Muscle of leg (tissue), 11 donors: ENCODE measurements around the gene TPSG1. TPM values are rescaled to one million over a fixed set of nuclear protein-coding genes. Genes with fewer than 3 reads are reported as not detected.
"Not testable (repeated sequence)": the region's sequence is repeated elsewhere in the genome, so short reads cannot be mapped to it uniquely, and the experiment has no call there.

Experiments used
- DNase-seq: peaks from one replicate; pipeline ENCODE4 v3.0.0; 2013
- H3K27ac ChIP-seq: one replicate; pipeline ENCODE4 v1.5.1; 2013; ENCODE audit warnings: mild to moderate bottlenecking, low read length, control low read depth
- H3K27me3 ChIP-seq: one replicate; pipeline ENCODE4 v1.6.1; 2013; ENCODE audit warnings: low read length; ENCODE audit not compliant: control insufficient read depth, insufficient read depth
- H3K36me3 ChIP-seq: one replicate; pipeline ENCODE4 v1.6.1; 2013; ENCODE audit warnings: low read length; ENCODE audit not compliant: control insufficient read depth, insufficient read depth
- H3K4me1 ChIP-seq: one replicate; pipeline ENCODE4 v1.6.1; 2013; ENCODE audit warnings: low read length; ENCODE audit not compliant: control insufficient read depth, insufficient read depth
- H3K4me3 ChIP-seq: one replicate; pipeline ENCODE4 v1.5.1; 2013; ENCODE audit warnings: low read length, control low read depth
- H3K9me3 ChIP-seq: replicated peaks from 2 replicates; pipeline ENCODE4 v1.6.1; 2013; ENCODE audit warnings: low read depth, low read length; ENCODE audit not compliant: control insufficient read depth
- WGBS: methylation state at CpG from one replicate; pipeline ENCODE4 v1.1.5; 2013; ENCODE audit warnings: missing lambda C conversion rate; ENCODE audit not compliant: insufficient coverage; 5-methylcytosine and 5-hydroxymethylcytosine counted together
- polyA plus RNA-seq, 8 donors: library from polyadenylated mRNA; unstranded; fragments of 120-200 nt; gene quantifications; one replicate each; pipeline versions ENCODE4 v1.2.1 to v1.2.3, GENCODE V29; 2013; ENCODE audit warnings: inconsistent platforms in 1 of 8, low replicate concordance in 1 of 8; ENCODE audit not compliant: insufficient read length in 8 of 8, insufficient read depth in 1 of 8
- total RNA-seq: library from RNA; stranded (reverse); fragments of 120-200 nt; gene quantifications from one replicate; pipeline ENCODE4 v1.2.4, GENCODE V29; 2013

The TPSG1 gene
- total and polyA plus RNA-seq, 9 donors: 0.98 to 3.7 (median 1.7) TPM; not detected in 1

DNA sequence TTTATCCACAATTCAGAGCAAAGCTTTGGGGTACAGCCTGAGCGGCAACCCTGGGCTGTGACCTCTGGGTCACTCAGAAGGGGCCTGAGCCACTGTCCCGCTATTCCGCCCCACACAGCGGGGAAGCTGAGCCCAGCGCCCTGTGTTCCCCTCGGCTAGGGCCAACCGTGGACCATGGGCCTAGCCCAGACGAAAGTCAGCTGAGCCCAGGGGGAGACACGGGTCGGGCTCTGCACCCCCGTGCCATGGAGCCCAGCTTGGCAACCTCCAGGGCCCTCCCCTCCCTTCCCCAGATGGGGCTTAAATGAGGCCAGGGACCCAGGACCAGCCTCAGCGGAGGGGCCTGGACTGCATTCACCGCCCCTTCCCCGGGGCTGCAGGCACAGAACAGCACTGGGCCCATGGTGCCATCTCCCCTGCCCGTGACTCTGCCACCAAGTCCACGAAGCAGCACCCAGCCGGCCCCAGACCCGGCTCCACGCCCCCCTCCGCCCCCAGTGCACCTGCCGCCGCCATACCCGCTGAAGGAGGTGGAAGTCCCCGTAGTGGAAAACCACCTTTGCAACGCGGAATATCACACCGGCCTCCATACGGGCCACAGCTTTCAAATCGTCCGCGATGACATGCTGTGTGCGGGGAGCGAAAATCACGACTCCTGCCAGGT is 32.6 kb upstream of the TPSG1 start:
- Histone ChIP-seq H3K36me3 (no peaks in the 10 kb centered on the region), H3K27ac (no peak overlapping the region), H3K4me1 (peaks cover 5% of the 10 kb centered on the region), H3K4me3 (no peak overlapping the region), H3K9me3 (no peaks in the 10 kb centered on the region), H3K27me3 (peaks cover 49% of the 10 kb centered on the region)
- DNase-seq: no peak
- WGBS: 71% methylated on average over 33 of the region's 34 CpGs

GRCh38 chr16:1256874-1257322 is 31.8 kb upstream of the TPSG1 start:
- H3K27me3 ChIP-seq: peaks cover 41% of the 10 kb centered on the region
- H3K4me3 ChIP-seq: no peak overlapping the region
- DNase-seq: no peak
- no peaks in the 10 kb centered on the region for H3K9me3 ChIP-seq
- peaks cover 5% of the 10 kb centered on the region for H3K4me1 ChIP-seq
- H3K36me3 ChIP-seq: no peaks in the 10 kb centered on the region
- 78% methylated on average over 11 of the region's 22 CpGs for WGBS
- H3K27ac ChIP-seq: no peak overlapping the region

DNA sequence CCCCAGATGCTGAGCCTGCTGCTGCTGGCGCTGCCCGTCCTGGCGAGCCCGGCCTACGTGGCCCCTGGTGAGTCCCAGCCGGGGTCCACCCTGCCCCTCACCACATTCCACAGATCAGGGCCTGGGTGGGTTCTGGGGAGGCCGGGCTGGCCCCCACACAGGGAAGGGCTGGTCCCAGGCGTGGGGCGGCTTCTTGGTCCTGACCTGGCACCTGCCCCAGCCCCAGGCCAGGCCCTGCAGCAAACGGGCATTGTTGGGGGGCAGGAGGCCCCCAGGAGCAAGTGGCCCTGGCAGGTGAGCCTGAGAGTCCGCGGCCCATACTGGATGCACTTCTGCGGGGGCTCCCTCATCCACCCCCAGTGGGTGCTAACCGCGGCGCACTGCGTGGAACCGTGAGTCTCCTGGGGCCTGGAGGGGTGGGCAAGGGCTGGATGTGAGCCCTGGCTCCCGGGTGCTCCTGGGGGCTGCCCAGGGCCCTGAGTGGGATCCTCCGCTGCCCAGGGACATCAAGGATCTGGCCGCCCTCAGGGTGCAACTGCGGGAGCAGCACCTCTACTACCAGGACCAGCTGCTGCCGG is 31.3 kb upstream of the TPSG1 start:
- 80% methylated on average over 4 of the region's 23 CpGs for WGBS
- H3K27me3 ChIP-seq: peaks cover 36% of the 10 kb centered on the region
- DNase-seq: not testable (repeated sequence)

DNA sequence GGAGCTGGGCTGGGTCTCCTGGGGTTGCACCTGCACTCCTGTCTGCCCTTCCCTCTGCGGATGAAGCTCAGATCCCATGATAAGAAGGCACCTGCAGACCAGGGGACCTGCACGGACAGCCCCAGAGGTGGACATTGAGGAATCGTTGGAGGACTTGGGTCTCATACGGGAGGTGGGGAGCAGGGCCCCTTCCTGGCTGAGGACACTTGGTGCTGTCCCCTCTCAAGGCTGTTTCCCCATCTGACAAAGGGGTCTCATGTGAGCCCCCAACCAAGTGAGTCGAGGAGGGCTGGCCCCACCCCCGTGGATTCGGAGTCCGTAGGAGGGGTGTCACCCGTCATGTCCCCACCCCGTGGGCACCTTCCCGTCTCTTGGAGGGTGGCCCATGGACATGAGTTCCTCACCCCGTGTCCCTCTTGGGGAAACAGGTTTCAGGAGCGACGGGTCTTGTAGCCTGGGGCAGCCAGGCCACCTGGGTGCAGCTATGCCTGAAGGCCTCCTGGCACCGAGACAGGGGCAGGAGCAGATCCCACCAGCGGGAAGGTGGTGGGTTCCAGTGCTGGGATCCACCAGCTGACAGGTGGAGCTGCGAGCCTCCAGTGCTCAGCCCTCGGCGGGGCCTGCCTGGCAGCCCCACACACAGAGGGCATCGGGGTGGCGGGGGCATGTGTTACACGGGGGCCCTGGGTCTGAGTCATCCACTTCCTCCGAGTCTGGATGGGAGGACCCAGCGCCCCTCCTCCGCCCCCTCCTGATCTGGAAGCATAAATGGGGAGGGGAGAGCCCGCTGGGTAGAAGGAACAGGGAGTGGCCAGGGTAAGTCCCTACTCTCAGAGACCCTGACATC is 30.4 kb upstream of the TPSG1 start, which contains the start of gene TPSD1:
Gene TPSD1 (plus strand): TSS at position 794 of the 847 bp plus-strand sequence. CDS start 212 bp downstream, outside the sequence.
- H3K27me3 ChIP-seq: peaks cover 27% of the 10 kb centered on the region
- WGBS: 69% methylated on average over 14 of the region's 26 CpGs
- not testable (repeated sequence) for H3K36me3 ChIP-seq, H3K4me3 ChIP-seq, DNase-seq, H3K4me1 ChIP-seq, H3K27ac ChIP-seq, H3K9me3 ChIP-seq

More for the DNA sequence above, 31.3 kb upstream of the TPSG1 start:
- H3K4me3 ChIP-seq, H3K36me3 ChIP-seq, H3K27ac ChIP-seq, H3K4me1 ChIP-seq, H3K9me3 ChIP-seq: not testable (repeated sequence)

- H3K4me1 ChIP-seq, DNase-seq, H3K36me3 ChIP-seq, H3K27ac ChIP-seq, H3K9me3 ChIP-seq, H3K4me3 ChIP-seq: not testable (repeated sequence)
- WGBS: 80% methylated on average over 3 of the region's 3 CpGs
- H3K27me3 ChIP-seq: peaks cover 20% of the 10 kb centered on the region
These were observed 29.8 kb upstream of the TPSG1 start for GRCh38 chr16:1254821-1255220.

GRCh38 chr16:1253701-1254364 is 28.8 kb upstream of the TPSG1 start:
- no CpG with 5 or more reads among the region's 47 CpGs for whole genome bisulfite sequencing
- not testable (repeated sequence) for H3K9me3 ChIP-seq, H3K4me3 ChIP-seq, H3K36me3 ChIP-seq, DNase-seq, H3K27ac ChIP-seq, H3K4me1 ChIP-seq
- peaks cover 10% of the 10 kb centered on the region for H3K27me3 ChIP-seq

DNA sequence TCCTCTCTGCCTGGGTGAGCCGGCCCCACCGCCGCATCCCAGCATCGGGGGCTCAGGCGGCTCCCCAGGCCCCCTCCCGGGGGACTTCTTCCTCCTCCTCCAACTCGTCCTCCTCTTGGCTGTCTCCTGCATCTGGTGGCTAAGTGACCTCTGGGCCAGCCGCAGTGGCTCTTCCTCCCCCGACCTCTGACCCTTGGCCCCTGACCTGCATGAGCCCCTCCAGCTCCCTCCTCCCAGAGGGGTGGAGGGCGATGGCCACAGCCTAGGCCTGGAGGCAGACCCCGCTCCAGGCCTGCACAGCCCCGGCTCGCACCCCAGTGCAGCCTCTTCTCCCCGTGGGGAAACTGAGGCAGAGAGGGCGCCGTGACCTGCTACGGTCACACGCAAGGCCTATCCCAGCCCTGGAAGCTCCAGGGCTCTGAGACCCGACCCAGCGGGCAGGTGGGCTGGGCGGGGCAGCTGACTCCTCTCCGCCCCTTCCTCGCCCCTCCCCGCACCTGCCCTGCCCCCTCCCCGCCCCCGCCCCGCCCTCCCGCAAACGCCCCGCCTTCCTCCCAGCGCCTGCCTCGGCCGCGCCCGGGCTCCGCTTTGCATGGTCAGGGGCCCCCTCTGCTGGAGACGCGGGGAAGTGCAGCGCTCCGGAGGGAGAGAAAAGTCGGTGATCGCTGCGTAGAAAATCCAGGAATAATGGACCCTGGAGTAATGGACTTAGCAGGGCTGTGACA is 24.1 kb upstream of the TPSG1 start:
- H3K27me3 ChIP-seq: peaks cover 22% of the 10 kb centered on the region
- H3K9me3 ChIP-seq, H3K4me1 ChIP-seq, H3K4me3 ChIP-seq, H3K27ac ChIP-seq, H3K36me3 ChIP-seq, DNase-seq: not testable (repeated sequence)
- no CpG with 5 or more reads among the region's 43 CpGs for WGBS

DNA sequence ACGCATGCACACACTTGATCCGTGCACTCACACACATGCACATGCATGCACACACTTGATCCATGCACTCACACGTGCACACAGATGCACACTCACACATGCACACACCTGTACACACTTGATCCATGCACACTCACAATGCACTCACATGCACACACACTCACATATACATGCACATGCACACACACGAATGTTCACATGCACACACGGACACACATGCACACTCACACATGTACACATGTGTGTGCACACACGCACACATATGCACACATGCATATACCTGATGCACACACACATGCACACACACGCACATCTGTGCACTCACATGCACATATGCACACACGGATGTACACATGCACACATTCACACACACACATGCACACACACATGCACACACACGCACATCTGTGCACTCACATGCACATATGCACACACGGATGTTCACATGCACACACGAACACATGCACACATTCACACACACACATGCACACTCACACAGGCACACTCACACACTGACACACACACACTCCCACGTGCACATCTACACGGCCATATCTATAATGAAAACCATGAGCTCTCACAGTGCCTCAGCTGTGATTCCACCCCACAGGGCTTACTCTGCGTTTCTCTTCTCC is 23.0 kb upstream of the TPSG1 start:
- H3K9me3 ChIP-seq, H3K27ac ChIP-seq, H3K4me1 ChIP-seq, H3K36me3 ChIP-seq, DNase-seq, H3K4me3 ChIP-seq: not testable (repeated sequence)
- peaks cover 22% of the 10 kb centered on the region for H3K27me3 ChIP-seq
- WGBS: 88% methylated on average over 11 of the region's 14 CpGs

GRCh38 chr16:1245452-1246020 is 20.5 kb upstream of the TPSG1 start:
- WGBS: 51% methylated on average over 16 of the region's 22 CpGs
- Histone ChIP-seq H3K36me3 (no peaks in the 10 kb centered on the region), H3K4me3 (no peak overlapping the region), H3K27ac (no peak overlapping the region), H3K27me3 (peaks cover 22% of the 10 kb centered on the region), H3K4me1 (no peaks in the 10 kb centered on the region), H3K9me3 (no peaks in the 10 kb centered on the region)
- no peak for DNase-seq
